Measurements from ENCODE around the gene DHDH. TPM values are rescaled to one million over a fixed set of nuclear protein-coding genes. Genes with fewer than 3 reads are reported as not detected.
"Not testable (repeated sequence)": the region's sequence is repeated elsewhere in the genome, so short reads cannot be mapped to it uniquely, and the experiment has no call there.

Gene DHDH
- total RNA-seq, 4 donors from 2014 or later = 0.57 TPM; not detected in 3

- TF ChIP-seq POLR2A (IDR thresholded peaks at IDR 0.05; ENCODE audit: low read depth) (no peak), POLR2AphosphoS5 (IDR thresholded peaks at IDR 0.05) (no peak), CTCF (IDR thresholded peaks at IDR 0.05) (no peak), EP300 (IDR thresholded peaks at IDR 0.05) (no peak)
- 81% methylated on average over 13 of the region's 21 CpGs for WGBS
- H3K4me3 ChIP-seq = peak overlapping the region in 3 of 4 donors; percentile 52 to 61 (median 56)
Measured at GRCh38 chr19:48895226-48895625, 38.3 kb upstream of the DHDH start.

GRCh38 chr19:48896191-48896720, 37.2 kb upstream of the DHDH start:
- Histone ChIP-seq H3K36me3 (no peaks in the 10 kb centered on the region), H3K4me3 (peak overlapping the region; percentile 52 to 61 (median 58)), H3K9me3 (no peaks in the 10 kb centered on the region), H3K27ac (replicated peaks in 1 of 4) (peak overlapping the region; percentile 79 to 87 (median 83)), H3K27me3 (no peaks in the 10 kb centered on the region), H3K4me1 (peaks cover 16 to 35% (median 34%) of the 10 kb centered on the region in 4 donors)
- peak in 1 of 2 donors; percentile 27 for TF ChIP-seq POLR2AphosphoS5 (IDR thresholded peaks at IDR 0.05)
- TF ChIP-seq POLR2A (IDR thresholded peaks at IDR 0.05; ENCODE audit: low read depth) = no peak
- no peak for TF ChIP-seq EP300 (IDR thresholded peaks at IDR 0.05)
- WGBS = 15% methylated on average over 24 of the region's 25 CpGs
- intact Hi-C loops (cut with DNase I) = no loop called here
- peak; percentile 93 for DNase-seq (ENCODE audit: extremely low spot score)

More at GRCh38 chr19:48895226-48895625, 38.3 kb upstream of the DHDH start:
- Histone ChIP-seq H3K27me3 (no peaks in the 10 kb centered on the region), H3K9me3 (no peaks in the 10 kb centered on the region), H3K4me1 (peaks cover 11 to 27% (median 25%) of the 10 kb centered on the region in 4 donors), H3K27ac (replicated peaks in 1 of 4) (no peak overlapping the region), H3K36me3 (no peaks in the 10 kb centered on the region)
- intact Hi-C loops (cut with DNase I) = no loop called here
- no peak for DNase-seq (ENCODE audit: extremely low spot score)

DNA sequence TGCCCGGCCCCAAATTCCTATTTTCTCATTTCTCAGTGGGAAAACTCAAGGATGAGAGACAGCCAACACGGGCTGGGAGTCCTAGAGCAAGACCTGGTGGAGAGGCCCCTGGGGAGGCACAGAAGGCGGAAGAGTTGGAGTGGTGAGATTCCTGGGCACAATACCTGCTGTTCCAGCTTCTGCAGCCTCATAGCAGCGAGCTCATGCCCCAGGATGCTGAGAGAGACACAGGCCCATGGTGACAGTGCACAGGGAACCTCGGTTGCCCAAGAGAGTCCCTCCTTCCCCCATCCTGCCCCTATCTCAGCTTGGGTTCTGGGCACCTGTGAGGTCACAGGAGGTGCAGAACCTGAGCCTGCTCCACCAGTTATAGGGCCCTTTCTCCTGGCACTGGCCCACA, 36.3 kb upstream of the DHDH start:
- DNase-seq (ENCODE audit: extremely low spot score) = no peak
- intact Hi-C loops (cut with DNase I) = no loop called here
- H3K36me3 ChIP-seq = peaks cover 0 to 5% (median 2%) of the 10 kb centered on the region in 4 donors

DNA sequence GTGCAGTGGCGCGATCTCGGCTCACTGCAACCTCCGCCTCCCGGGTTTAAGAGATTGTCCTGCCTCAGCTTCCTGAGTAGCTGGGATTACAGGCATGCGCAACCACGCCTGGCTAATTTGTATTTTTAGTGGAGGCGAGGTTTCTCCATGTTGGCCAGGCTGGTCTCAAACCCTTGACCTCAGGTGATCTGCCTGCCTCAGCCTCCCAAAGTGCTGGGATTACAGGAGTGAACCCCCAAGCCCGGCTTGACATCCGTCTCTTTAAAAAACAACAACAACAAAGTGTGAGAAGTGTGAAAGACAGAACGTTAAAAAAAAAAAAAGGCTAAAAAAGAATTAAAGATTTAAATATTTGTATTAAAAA, 34.1 kb upstream of the DHDH start:
- DNase-seq (ENCODE audit: extremely low spot score); H3K27me3 ChIP-seq; H3K9me3 ChIP-seq; intact Hi-C loops (cut with DNase I): not testable (repeated sequence)
- Histone ChIP-seq H3K36me3 (peaks cover 0 to 15% (median 12%) of the 10 kb centered on the region in 4 donors), H3K4me3 (peak overlapping the region; percentile 70 to 90 (median 76)), H3K4me1 (peaks cover 36 to 63% (median 54%) of the 10 kb centered on the region in 4 donors), H3K27ac (replicated peaks in 1 of 4) (peak overlapping the region; percentile 86 to 93 (median 92))
- 89% methylated on average over 11 of the region's 11 CpGs for WGBS

More for the DNA sequence above, 36.3 kb upstream of the DHDH start:
- no peak overlapping the region for H3K4me3 ChIP-seq
- H3K4me1 ChIP-seq = peaks cover 25 to 44% (median 43%) of the 10 kb centered on the region in 4 donors
- H3K27me3 ChIP-seq = no peaks in the 10 kb centered on the region
- H3K9me3 ChIP-seq = no peaks in the 10 kb centered on the region
- no peak for TF ChIP-seq POLR2AphosphoS5 (IDR thresholded peaks at IDR 0.05)
- TF ChIP-seq POLR2A (IDR thresholded peaks at IDR 0.05; ENCODE audit: low read depth) = no peak
- TF ChIP-seq EP300 (IDR thresholded peaks at IDR 0.05) = no peak
- TF ChIP-seq CTCF (IDR thresholded peaks at IDR 0.05) = no peak
- H3K27ac ChIP-seq (replicated peaks in 1 of 4) = peak overlapping the region; percentile 79 to 87 (median 83)
- WGBS = 90% methylated on average over 5 of the region's 5 CpGs

DNA sequence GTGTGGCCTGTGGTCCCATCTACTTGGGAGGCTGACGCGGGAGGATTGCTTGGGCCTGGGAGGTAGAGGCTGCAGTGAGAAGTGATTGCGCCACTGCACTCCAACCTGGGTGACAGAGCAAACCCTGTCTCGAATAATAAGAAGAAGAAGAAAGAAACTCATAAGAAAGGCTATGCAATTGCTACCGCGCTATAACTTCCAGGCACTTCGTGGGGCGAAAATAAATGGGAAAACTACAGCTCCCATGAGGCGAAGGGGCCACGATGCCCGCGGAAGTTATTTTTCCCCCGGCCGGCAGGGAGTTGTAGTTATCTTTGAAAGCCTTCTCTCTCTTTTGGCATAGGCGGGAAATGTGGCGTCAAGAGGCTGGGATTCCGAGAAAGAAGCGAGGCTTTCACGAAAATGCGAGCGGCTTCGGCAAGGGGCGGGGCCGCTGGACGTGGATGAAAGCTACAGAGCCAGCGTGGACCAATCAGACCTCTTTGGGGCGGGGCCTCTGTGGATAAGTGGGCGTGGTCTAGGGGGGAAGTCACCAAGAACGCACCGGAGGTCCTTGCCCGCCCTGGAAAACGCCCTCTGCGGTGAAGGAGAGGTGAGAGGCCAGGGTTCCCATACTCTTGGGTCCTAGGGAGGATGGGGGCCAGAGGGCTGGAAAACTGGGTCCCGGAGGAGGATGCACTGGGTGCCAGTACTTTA, 33.6 kb upstream of the DHDH start, which contains the start of gene NUCB1:
TSS of gene NUCB1 (plus strand) at position 532 of the 696 bp plus-strand sequence. CDS start 485 bp downstream, outside the sequence.
- Histone ChIP-seq H3K9me3 (no peaks in the 10 kb centered on the region), H3K4me3 (peak within 1 kb of the TSS; percentile 70 to 90 (median 76)), H3K27ac (replicated peaks in 1 of 4) (peak within 1 kb of the TSS; percentile 86 to 93 (median 92)), H3K36me3 (peaks cover 0 to 21% (median 18%) of the 10 kb centered on the region in 4 donors), H3K27me3 (no peaks in the 10 kb centered on the region), H3K4me1 (peaks cover 36 to 63% (median 54%) of the 10 kb centered on the region in 4 donors)
- TF ChIP-seq CTCF (IDR thresholded peaks at IDR 0.05) (peak in 1 of 3 experiments; percentile 41), EP300 (IDR thresholded peaks at IDR 0.05) (peak; percentile 91), POLR2A (IDR thresholded peaks at IDR 0.05; ENCODE audit: low read depth) (peak; percentile 78), POLR2AphosphoS5 (IDR thresholded peaks at IDR 0.05) (peak; percentile 94 to 95)
- DNase-seq (ENCODE audit: extremely low spot score) = peak; percentile 100
- WGBS = 11% methylated on average over 25 of the region's 34 CpGs
- intact Hi-C loops (cut with DNase I) = no loop called here

All from esophagus muscularis mucosa (tissue), 4 donors.